OCI-LY1 (cell line): Measurements from ENCODE around the gene USP48.

Source experiments
- EZH2 ChIP-seq: fragments of 200-600 bp; sonication (generic), shearing (Covaris generic); IDR thresholded peaks from 2 replicates; pipeline ENCODE4 v1.8.0; 2017; ENCODE audit warnings: borderline replicate concordance, mixed run types, mild to moderate bottlenecking, antibody characterized with exemption, low read length, moderate library complexity, mixed read lengths
- TF ChIP-seq, protein P1 (sequence below): fragments of 200-600 bp; sonication (generic), shearing (Covaris generic); IDR thresholded peaks from 2 replicates; pipeline ENCODE4 v1.5.1; 2017; ENCODE audit warnings: mild to moderate bottlenecking, antibody characterized with exemption, low read length, moderate library complexity, mixed read lengths

DNA sequence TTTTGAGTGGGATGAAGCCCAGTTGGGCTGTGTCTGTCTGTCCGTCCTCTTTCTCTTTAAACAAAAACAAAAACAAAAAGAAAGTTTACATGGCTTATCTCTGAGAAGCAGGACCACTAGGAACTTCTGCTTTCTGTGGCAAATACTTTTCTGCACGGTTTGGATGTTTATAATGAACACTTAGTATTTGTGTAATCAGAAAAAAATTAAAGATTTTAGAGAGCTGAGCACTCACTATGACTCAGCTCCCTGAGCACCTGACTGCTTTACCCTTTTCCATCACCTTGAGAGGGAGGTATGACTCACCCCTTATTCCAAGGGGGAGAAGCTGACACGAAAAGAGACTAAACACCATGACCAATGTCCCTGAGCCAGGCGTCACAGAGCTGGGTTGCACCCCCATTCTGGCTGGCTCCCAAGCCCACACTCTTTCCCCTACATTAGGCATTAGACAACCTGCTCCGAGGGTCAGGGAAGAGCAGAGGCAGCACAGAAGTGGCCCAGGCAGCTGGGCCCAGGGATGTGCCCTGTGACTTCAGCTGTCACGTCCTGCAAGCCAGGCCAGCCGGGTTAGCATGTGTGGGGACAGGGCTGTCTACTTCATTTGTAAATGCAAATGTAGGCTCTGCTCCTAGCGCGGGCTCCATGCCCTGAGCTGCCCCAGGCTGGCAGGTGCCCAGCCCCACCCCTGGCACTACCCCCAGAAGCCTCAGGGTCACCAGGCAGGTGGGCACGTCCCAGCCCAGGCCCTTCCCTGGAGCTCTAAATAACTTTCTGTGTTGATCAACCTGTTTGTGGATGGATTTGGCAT, 144.2 kb downstream of the USP48 start:
- TF ChIP-seq, protein P1, sequence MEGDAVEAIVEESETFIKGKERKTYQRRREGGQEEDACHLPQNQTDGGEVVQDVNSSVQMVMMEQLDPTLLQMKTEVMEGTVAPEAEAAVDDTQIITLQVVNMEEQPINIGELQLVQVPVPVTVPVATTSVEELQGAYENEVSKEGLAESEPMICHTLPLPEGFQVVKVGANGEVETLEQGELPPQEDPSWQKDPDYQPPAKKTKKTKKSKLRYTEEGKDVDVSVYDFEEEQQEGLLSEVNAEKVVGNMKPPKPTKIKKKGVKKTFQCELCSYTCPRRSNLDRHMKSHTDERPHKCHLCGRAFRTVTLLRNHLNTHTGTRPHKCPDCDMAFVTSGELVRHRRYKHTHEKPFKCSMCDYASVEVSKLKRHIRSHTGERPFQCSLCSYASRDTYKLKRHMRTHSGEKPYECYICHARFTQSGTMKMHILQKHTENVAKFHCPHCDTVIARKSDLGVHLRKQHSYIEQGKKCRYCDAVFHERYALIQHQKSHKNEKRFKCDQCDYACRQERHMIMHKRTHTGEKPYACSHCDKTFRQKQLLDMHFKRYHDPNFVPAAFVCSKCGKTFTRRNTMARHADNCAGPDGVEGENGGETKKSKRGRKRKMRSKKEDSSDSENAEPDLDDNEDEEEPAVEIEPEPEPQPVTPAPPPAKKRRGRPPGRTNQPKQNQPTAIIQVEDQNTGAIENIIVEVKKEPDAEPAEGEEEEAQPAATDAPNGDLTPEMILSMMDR = no peak
- TF ChIP-seq EZH2 = no peak
